Omental fat pad (tissue), 4 donors: ENCODE data around the gene SSB. TPM values are rescaled to one million over a fixed set of nuclear protein-coding genes. Genes with fewer than 3 reads are reported as not detected.
"Not testable (repeated sequence)": the region's sequence is repeated elsewhere in the genome, so short reads cannot be mapped to it uniquely, and the experiment has no call there.

Source experiments
- ATAC-seq: fragments of 150-250 bp; one replicate; pipeline ENCODE4 v1.9.1; 2016; ENCODE audit warnings: mild to moderate bottlenecking, moderate library complexity; ENCODE audit not compliant: low FRiP score
- DNase-seq: peaks from one replicate; pipeline ENCODE4 v3.0.0-alpha.2; 2019; ENCODE audit warnings: low spot score
- CTCF ChIP-seq, 3 donors: fragments of 450-650 bp; IDR thresholded peaks; one replicate each; pipeline ENCODE4 v1.5.1; 2016 to 2017; ENCODE audit warnings: antibody characterized with exemption in 3 of 3, mild to moderate bottlenecking in 3 of 3, moderate library complexity in 2 of 3
- total RNA-seq, 4 donors: library from RNA; depleted of rRNA; stranded (reverse); fragments of >200 nt; gene quantifications; one replicate each; pipeline ENCODE4 v1.1.0, GENCODE V29; 2016

SSB gene
- total RNA-seq, 4 donors from 2014 or later: 70.3 to 246 (median 111) TPM

DNA sequence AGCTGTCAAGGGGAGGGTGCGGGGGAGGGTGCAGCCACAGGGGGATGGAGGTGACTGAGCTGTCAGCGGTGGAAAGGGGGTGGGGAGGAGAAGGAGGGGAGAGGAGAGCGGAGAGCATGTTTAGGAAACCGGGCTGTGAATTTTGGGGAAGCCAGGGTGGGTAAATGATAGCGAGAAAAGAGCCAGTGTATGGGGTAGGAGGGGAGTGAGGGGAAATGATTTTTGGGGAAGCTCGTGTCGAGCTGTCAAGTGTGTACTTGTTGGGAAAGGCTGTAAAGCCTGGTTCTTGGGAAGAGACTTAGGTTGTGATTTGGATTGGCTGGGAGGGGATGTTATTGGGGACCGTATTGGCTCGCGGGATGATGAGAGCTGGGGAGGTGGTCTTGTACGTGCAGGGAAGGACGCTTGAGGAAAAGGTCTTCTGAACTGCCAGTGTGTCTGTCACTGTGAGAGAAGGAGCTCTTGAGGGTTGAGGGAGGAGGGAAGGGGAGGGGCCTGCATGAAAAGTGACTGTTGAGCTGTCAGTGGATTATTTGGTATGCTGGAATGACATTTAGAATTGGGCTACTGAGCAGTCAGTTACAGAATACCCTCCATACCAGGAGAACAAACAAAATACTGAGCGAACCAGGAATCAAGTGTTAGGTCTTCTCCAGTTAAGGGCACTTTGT lies 29.6 kb downstream of the SSB start:
- no peak for DNase-seq
- ATAC-seq: peak; percentile 25
- TF ChIP-seq CTCF (IDR thresholded peaks at IDR 0.05): no peak

DNA sequence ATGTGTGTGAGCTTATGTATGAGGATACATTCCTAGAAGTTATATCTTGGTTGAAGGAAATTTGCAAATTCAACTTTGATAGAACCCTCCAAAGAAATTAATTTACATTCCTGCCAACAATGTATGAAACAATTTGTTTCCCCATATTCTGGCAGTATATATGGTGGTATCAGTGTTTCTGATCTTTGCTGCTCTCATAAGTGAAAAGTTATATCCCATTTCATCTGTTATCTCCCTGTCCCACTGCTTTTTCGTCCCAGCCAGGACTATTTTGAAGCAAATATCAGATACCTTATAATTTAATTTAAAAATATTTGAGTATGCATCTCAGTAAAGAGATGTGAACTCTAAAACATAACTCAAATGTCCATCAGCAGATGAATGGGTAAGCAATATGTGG lies 35.7 kb downstream of the SSB start:
- ATAC-seq (no peak), DNase-seq (no peak)
- no peak for TF ChIP-seq CTCF (IDR thresholded peaks at IDR 0.05)

- no peak for TF ChIP-seq CTCF (IDR thresholded peaks at IDR 0.05)
- ATAC-seq (no peak), DNase-seq (no peak)
Measured at GRCh38 chr2:169838743-169839489, 40.2 kb downstream of the SSB start.

DNA sequence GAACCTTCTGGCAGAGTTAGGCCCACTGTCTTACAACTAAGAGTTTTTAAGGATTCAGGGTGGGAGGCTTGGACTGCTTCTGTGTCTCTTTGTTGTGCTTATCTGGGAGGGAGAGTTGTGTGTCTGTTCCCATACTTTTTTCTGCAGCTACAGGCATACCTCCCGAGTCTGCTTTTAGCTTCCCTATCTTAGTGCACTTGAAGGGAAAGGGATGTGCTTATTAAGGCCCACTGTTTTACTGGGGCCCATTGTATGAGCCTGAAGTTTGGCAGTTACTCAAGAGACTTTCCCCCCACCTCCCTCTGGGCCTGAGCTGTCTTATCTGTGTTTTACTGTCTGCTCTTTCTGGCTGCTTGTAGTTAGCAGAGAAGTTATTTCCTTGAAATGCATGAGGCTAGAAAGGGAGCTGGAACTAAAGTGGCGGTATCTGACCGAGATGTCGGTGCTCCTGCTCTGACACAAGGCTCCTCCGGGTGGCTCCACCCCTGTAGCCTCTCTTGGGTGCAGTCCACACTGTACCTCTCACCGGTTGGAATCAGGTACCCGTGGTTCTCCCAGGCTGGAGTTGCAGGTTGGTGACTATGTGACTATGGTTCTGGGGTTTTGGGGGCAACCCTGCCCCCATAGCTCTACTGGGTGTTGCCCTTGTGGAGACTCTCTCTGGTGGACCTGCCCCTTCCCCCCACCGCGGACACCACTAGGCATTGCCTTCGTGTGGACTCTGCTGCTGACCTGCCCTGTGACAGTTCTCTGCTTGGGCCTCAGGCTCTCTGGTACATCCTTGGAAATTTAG lies 41.5 kb downstream of the SSB start:
- ATAC-seq (no peak), DNase-seq (no peak)
- no peak for TF ChIP-seq CTCF (IDR thresholded peaks at IDR 0.05)

DNA sequence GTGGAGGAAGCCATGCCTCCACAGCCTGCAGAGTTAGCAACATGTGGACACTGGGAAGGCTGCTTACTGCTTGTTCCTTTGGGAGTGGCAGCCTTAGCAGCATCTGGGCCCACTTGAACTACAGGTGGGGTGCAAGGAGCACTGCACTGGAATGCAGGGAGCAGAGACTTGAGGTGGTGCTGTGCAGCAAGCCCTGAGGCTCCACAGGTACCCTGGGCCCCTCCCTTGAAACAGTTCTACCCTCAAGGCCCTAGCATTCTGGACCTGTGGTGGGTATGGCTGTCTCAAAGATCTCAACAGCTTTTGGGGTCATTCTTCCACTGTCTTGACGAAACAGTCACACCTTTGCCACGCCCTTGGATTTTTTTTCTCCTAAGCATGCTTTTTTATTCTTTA lies 42.1 kb downstream of the SSB start:
- no peak for ATAC-seq
- no peak for DNase-seq
- no peak for TF ChIP-seq CTCF (IDR thresholded peaks at IDR 0.05)

- not testable (repeated sequence) for ATAC-seq, DNase-seq
Measured at GRCh38 chr2:169841625-169842024, 43.0 kb downstream of the SSB start.

DNA sequence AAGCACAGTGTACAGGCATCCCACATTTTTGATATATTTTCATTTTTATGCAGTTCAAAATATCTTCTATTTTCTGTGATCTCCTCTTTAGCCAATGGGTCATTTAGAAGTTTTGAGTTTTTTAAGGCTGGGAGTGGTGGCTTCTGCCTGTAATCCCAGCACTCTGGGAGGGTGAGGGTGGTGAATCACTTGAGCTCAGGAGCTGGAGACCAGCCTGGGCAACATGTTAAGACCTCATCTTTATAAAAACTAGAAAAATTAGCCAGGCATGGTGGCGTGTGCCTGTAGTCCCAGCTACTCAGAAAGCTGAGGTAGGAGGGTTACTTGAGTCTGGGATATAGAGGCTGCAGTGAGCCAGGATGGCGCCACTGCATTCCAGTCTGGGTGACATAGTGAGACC lies 46.3 kb downstream of the SSB start:
- no peak for DNase-seq
- ATAC-seq: no peak
- TF ChIP-seq CTCF (IDR thresholded peaks at IDR 0.05): no peak

DNA sequence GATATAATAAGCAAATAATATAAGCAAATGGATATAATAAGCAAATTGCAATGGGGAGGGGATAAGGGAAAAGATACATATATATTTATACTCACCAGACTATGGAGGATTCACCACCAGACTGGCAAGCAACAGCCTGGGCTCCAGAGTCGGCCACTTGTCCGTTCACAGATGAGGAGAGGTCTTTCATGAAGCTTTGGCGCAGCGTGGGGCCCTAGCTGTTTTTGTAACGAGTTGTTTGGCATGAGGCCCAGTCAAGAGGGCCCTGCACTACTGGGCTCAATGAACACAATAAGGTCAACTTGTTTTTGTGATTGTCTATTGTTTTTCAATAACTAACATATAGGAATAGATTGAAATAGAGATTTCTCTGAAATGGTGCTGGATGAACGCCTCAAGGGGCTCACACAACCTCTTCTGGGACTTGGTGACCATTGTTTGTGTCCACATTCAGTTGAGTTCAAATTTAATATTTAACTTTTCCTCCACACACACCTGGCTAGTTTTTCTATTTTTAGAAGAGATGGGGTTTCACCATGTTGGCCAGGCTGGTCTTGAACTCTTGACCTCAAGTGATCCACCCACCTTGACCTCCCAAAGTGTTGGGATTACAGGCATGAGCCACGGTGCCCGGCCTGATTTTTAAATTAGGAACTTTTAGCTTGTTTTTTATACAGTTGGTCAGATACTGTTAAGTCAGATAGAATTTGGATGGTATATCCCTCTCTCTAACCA lies 50.5 kb downstream of the SSB start:
- not testable (repeated sequence) for ATAC-seq, DNase-seq
